ENCODE results near the gene PCDHGC4.

Gene PCDHGC4

GRCh38 chr5:141529002-141529401 lies 44.2 kb downstream of the PCDHGC4 start:
- no peak for DNase-seq (ENCODE audit: low read depth)

- no peak for DNase-seq (ENCODE audit: low read depth)
Observed at GRCh38 chr5:141529873-141530272, 45.0 kb downstream of the PCDHGC4 start.

- DNase-seq (ENCODE audit: low read depth): no peak
Observed at GRCh38 chr5:141532726-141533125, 47.9 kb downstream of the PCDHGC4 start.

GRCh38 chr5:141533897-141534296 lies 49.1 kb downstream of the PCDHGC4 start:
- no peak for DNase-seq (ENCODE audit: low read depth)

- no peak for DNase-seq (ENCODE audit: low read depth)
Observed at GRCh38 chr5:141534492-141535213, 49.8 kb downstream of the PCDHGC4 start.
